HG03097 (cell line): Measurements from ENCODE around the gene EHBP1.
"Not testable (repeated sequence)": the region's sequence is repeated elsewhere in the genome, so short reads cannot be mapped to it uniquely, and the experiment has no call there.

Experiments
- ATAC-seq: cut with Tn5 transposase; IDR thresholded peaks from one replicate; pipeline ENCODE4 v1.9.1; 2021; ENCODE audit not compliant: unreplicated experiment, low FRiP score

EHBP1 gene

DNA sequence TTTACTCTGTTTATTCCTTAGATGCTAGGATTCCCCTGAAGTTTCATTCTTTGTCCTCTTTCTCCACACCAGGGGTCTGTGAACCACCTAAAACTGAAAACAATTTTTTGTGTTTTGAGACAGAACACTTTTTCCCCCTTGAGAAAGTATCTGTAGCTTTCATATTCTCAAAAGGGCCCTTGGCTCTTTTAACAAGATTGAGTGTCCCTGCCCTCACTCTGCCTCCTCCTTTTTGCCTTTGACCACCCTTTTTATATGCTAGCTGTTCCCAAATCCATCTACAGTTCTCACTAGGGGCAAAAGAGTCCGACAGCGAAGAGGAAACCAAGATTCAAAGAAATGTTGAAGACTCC is 883 bp upstream of the EHBP1 start:
- no peak for ATAC-seq

DNA sequence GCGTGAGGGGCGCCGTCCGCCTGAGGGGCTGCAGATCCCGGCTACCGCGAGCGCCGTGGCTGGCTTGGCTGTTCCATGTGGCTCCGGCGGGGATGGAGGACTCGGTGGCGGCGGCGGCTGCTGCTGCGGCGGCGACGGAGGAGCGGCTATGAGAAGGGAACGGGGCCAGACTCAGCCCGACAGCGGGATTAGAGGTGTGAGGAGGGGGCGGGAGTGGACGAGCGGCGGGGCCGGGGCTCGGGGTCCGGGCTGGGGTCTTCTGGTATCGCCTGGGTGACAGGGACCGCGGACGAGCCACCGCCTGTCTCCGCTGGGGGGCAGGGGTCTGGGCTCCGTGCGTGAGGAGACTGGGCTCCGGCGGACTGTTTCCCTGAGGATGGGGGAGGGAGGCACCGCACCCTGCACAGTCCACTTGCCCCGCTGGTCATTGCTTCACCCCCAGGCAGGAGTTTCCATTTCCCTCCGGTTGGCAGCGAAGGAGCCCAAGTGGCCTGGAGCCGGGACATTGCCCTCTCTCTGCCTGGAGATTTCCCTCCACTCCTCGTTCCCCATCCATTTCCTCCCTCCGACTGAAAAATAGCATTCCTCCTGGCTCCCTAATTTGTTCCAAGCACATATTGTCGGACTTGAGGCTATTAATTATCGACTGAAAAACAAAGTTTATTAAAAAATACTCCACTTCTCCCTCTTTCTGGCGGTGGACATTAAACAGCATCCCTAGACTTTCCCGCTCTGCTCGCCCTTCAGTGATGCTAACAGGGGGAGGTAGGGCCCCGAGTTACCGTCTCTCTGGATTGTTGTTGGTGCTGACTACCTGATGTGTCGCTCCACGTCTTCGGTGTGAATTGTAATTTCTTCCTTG is 577 bp downstream of the EHBP1 start:
- no peak for ATAC-seq

DNA sequence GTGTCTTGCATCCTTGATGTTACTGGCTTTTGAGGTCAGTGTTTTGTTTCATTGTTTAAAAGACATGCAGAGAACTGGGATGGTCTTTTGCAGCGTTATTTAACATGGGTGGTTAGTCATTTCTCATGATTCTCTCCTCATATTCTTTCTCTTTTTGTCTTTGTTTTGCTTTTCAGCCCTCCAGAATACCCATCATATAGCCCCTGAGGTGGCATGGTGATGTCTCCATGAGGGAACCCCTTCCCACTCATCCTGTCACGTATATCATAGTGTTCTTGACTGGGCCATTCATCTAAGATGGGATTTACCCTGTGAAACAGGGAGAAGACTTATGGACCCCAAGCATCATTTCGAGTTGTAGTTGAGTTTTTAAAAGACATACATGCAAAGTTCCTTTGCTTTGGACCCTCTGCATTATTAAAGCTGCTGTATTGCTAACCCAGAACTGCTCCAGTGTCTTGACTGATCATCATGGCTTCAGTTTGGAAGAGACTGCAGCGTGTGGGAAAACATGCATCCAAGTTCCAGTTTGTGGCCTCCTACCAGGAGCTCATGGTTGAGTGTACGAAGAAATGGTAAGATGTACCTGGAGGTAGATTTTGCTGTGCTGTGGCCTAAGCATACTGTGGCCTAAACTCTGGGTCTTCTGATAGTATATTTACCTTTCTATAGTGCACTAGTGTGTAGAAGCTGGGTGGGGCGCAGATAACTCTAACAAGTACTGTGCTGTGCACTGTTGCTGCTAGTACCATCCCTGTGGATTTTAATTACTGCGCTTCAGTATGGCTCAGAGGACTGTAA is 1.4 kb downstream of the EHBP1 start:
- ATAC-seq = no peak

DNA sequence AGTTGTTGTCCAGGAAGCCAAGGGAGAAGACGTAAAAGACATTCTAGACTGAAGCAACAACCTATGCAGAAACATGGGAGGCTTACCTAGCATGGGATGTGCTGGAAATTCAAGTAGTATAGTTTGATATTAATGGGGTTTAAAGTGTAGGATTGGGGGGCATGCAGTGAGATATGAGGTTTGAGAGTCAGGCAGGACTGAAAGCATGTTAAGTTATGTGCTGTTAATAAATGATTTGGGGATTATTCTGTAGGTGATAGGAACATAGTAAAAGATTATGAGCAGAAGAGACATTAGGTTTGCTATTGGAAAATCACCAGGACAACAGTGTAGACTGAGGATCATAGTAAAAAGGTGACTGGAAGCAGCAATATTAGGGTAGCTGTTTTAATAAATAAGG is 3.2 kb downstream of the EHBP1 start:
- no peak for ATAC-seq

DNA sequence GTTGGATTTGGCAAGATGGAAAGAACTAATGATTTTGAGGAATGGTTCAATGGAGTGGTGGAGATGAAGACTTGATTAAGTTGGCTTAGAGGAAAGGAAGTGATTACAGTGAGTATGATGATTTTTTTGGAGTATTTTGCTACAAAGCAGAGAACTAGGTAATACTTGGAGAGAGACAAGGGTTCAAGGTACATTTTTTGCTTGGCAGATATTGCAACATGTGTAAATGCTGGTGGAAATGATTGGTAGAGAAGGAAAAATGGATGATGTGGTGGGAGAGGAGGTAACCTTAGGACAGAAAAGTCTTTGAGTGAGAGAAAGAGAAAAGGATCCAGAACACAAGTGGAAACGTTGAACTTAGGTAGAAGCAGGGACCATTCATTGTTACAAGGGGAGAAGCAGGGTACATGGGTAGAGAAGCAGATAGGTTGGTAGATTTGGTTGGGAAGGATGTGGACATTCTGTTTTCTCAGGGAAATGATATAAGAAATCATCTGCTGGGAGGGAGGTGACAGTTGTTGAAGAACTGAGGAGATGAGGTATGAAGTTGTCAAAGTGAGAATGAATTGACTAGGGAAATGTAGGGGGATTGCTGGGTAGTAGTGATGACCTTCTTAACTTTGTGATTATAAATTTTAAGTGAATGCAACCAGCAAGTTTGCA is 6.5 kb downstream of the EHBP1 start:
- no peak for ATAC-seq

DNA sequence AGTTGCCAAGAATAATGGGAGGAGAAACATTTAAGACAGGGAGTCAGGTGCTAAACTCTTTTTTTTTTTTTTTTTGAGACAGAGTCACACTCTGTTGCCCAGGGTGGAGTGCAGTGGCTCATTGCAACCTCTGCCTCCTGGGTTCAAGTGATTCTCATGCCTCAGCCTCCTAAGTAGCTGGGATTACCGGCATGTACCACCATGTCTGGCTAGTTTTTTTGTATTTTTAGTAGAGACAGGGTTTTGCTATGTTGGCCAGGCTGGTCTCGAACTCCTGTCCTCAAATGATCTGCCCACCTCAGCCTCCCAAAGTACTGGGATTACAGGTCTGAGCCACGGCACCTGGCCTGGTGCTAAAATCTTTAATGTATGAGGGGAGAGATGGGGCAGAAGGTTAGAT is 7.7 kb downstream of the EHBP1 start:
- ATAC-seq = not testable (repeated sequence)

DNA sequence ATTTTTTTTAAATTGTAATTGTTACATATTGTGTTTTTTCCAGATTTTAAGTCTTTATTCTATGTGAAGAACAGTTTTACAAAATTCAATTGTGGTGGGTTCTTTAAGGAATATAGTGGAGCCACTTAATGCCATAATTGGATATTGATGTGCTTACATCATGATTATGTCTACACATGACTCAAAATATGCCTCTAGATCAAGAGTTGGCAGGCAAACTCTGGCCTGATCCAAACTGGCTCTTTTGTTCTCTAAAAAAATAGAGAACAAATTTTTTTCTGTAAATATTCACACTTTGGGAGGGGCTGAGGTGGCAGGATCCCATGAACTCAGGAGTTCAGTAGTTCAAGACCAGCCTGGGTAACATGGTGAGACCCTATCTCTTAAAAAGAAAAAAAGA is 8.3 kb downstream of the EHBP1 start:
- no peak for ATAC-seq

DNA sequence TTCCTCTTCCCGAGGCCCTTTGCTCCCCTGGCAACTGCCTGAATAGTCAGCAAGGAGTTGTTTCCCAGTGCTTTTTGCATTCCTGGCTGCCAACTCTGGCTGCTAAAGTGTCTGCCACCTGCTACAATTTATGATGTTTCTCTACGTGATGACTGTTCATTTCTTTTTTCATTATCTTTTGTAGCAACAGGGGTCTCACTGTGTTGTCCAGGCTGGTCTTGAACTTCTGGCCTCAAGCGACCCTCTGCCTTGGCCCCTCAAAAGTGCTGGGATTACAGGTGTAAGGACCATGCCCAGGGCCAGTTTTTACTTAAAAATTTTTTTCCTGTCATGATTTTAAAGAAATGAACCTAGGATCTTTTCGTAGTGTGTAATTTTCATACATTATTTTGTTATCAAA is 11.3 kb downstream of the EHBP1 start:
- ATAC-seq = no peak

DNA sequence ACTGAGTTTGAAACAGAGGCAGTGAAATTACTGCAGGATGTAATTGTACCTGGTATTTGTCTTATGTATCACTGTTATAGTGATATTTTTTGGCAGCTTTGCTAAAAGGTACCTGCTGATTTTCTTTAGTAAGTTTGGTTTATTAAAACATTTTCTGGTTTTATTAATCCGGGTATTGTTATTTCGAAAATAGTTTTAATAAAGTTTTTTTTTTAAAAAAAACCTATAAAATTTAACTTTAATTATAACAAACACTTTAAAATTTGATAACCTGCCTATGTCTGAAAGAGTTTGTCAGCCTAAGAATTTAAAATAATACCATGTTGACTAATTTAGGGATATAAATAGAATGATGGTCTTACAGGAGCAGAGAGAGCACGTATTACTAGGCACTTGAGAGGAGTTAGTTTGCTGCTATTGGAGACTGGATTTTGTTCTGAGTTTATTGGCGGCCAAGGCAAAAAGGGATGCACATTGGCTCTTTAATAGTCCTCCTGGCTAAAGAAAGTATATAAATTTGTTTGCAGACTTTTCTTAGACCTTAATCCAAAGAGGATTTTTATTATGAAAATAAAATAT is 12.1 kb downstream of the EHBP1 start:
- no peak for ATAC-seq

DNA sequence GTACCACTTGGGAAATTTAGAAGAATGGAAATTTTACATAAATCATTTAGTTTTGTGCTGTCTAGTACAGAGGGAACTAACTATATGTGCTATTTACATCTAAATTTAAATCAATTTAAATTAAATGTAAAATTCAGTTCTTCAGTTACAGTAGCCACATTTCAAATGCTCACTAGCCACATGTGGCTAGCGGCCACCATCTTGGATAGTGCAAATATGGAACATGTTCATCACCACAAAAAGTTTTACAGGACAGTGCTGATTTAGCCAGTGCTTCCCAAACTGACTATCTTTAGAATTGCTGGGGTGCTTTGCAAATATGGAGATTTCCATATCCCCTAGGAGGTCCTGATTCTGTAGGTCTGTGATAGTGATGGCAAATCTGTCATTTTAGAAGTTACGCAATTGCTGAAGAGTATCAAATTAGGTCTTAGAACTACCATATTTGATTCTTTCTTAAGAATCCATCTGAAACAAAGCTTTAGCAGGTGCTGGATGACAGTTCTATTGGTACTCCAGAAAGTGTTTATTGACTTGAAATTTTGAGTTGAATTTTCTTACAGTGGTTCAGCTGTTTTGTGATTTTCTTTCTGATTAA is 12.8 kb downstream of the EHBP1 start:
- no peak for ATAC-seq

DNA sequence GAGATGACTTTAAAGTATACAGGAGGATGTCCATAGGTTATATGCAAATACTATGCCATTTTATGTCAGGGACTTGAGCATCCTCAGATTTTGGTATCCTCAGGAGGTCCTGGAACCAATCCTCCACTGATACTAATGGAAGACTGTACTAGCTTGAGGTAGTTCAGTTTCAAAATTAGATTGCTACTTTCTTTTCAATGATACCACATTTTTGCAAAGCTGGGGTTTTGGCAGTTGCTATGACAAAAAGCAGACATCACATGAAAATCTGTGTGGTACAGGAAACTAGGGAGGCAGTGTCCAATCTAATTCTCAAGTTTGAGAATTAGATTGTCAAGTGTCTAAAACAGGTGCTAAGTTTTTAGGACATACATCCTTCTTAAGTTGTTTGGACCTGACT is 14.2 kb downstream of the EHBP1 start:
- ATAC-seq = no peak

DNA sequence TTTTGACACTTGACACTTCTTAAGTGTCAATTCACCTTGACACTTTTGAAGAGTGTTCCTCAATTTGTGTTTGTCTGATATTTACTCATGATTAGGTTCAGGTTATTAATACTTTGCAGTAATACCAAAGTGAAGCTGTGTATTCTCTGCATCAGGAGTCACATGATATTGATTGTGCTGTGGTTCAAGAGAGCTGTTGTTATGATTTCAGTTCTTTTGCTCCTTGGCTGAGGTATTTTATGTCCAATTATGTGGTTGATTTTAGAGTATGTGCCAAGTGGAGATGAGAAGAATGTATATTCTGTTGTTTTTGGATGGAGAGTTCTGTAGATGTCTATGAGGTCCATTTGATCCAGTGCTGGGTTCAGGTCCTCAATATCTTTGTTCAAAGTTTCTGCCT is 17.2 kb downstream of the EHBP1 start:
- no peak for ATAC-seq

DNA sequence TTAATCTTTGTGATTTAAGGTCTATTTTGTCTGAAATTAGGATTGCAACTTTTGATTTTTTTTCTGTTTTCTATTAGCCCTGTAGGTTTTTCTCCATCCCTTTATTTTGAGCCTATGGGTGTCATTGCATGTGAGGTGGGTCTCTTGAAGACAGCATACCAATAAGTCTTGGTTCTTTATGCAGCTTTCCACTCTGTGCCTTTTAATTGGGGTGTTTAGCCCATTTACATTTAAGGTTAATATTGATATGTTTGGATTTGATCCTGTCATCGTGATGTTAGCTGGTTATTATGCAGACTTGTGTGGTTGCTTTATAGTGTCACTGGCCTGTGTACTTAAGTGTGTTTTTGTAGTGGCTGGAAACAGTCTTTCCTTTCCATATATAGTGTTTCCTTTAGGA is 17.7 kb downstream of the EHBP1 start:
- ATAC-seq = no peak

DNA sequence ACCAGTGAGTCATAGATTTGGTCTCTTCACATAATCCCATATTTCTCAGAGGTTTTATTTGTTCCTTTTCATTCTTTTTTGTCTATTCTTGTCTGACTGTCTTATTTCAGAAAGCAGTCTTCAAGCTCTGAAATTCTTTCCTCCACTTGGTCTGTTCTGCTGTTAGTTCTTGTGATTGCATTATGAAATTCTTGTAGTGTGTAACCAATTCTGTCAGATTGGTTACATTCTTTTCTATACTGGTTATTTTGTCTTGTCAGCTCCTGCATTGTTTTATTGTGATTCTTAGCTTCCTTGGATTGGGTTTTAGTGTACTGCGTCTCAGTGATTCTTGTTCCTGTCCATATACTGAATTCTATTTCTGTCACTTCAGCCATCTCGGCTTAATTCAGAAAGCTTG is 18.6 kb downstream of the EHBP1 start:
- ATAC-seq = no peak

DNA sequence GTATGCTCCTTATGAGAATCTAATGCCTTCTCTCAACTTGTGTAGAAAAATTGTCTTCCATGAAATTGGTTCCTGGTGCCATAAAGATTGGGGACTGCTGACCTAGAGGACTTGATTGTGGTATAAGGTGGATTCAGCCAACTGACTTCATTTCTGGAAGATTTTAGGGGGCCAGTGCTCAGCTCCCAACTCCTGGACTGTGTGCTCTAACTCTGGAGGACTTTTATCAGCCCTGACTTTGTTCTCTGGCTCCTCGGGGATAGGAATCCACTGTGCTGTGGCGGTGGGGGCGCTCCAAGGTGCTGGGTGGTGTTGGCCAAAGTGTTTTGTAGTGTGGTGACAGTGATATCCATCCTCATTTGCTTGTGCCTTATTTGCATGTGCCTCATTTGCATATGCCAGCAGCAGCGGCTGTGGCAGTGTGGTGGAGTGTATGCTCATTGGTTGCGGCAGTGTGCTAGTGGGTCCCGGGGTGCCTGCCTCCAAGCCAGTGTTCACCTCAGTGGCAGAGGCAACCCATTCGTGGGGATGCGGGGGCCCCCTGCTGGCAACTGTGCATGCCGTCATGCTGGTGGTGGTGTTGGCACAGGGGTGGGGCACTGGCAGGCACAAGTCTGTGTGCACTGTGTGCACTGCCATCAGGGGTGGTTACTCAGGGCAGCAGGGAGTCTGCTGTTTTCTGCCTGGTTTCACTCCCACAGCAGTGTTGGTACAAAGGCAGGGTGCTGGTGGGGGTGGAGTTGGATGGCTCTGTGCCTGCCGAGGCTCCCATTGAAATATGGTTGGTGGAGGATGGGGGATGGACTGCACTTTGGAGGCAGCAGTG is 19.6 kb downstream of the EHBP1 start:
- ATAC-seq = no peak

DNA sequence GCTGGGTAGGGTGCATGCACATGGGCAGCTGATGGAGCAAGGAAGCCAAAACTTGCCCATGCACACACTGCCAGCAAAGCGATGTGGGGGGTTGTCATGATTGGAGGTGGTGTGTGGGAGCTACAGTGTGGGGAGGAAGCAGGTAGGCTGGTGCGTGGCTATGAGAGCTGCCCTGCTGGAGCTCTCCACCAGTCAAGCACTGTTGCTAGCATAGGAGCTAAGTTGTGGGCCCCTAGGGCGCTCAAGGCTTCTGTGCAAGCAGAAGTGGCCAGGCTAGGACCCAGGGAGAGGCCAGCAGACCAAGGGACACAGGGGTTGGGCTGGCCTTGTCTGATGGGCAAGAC is 20.2 kb downstream of the EHBP1 start:
- no peak for ATAC-seq

DNA sequence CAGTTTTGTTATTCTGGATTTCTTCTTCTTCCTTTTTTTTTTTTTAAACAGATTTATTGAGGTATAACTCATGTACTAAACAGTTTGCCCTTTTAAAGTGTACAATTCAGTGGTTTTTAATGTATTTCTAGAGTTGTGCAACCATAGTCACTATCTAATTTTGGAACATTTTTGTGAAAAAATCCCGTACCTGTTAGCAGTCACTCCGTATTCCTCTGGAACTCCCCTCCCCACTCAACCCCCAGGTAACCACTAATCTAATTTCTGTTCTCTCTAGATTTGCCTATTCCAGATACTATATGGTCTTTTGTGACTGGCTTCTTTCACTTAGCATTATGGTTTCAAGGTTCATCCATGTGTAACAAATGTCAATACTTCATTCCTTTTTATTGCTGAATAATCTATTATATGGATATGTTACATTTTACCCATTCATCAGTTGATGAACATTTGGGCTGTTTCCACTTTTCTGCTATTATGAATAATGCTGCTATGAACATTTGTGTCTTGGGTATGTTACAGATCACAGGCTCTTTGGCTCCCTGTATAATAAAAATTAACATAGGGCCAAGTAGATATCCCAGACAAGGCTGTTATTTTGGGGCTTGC is 21.9 kb downstream of the EHBP1 start:
- no peak for ATAC-seq

DNA sequence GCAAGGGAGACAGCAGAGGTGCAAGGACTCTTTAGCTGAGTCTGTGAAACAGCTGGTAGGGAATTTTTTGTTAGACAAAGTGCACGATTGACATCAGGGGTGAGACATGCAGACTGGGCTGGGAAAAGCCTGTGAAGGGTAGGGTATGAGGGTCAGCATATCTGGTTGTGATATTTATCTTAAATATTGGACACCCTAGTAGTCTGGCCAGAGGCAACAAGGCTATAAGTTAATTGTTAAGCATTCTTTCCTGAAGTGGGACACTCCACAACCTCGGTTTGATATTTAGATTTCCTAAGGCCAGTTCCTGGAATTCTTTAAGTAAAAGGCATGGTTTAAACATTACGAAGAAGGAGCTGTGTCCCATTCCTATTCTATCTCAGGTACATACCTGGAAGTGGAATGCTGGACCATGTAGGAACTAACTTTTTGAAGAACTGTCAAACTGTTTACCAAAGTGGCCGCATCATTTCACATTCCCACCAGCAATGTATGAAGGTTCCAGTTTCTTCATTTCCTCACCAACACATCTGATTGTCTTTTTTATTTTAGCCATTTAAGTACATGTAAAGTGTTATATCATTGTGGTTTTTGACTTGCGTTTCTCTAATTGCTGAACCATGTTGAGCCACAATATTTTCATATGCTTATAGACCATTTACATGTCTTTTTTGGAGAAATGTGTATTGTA is 22.5 kb downstream of the EHBP1 start:
- ATAC-seq = no peak

DNA sequence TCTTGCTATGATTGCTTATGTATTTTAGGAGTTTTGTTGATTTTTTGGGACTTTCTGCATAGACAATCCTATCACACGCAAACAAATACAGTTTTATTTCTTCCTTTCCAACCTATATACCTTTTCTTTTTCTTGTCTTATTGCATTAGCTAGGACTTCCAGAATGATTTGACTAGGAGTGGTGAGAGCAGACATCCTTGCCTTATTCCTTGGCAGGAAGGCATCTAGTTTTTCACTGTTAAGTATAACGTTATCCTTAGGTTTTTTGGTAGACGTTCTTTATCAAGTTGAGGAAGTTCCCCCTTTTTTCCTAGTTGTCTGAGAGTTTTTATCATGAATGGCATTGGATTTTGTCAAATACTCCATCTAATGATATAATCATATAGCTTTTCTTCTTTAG is 25.8 kb downstream of the EHBP1 start:
- no peak for ATAC-seq
